KOPT-K1 (cell line): Measurements from ENCODE around the gene GCDH.

Experiments
- H3K27ac ChIP-seq: fragments of 200-600 bp; sonication (generic); 2 replicates; pipeline ENCODE4 v1.5.1; 2016; ENCODE audit warnings: antibody characterized with exemption, mild to moderate bottlenecking, low read depth, low read length; ENCODE audit not compliant: poor library complexity, severe bottlenecking
- H3K36me3 ChIP-seq: fragments of 200-600 bp; sonication (generic); 2 replicates; pipeline ENCODE4 v1.5.1; 2017; ENCODE audit warnings: antibody characterized with exemption, mild to moderate bottlenecking, low read length, moderate library complexity; ENCODE audit not compliant: insufficient read depth
- H3K9me3 ChIP-seq: fragments of 200-600 bp; sonication (generic); 2 replicates; pipeline ENCODE4 v1.5.1; 2017; ENCODE audit warnings: antibody characterized with exemption, low read length, mild to moderate bottlenecking; ENCODE audit not compliant: insufficient read depth, poor library complexity, severe bottlenecking

The GCDH gene

GRCh38 chr19:12937927-12938778 lies 47.2 kb downstream of the GCDH start, which contains the start of gene CALR:
CALR (plus strand) TSS chr19:12938609; CDS start chr19:12938680, 71 bp downstream.
- H3K36me3 ChIP-seq, result peaks cover 44% of the 10 kb centered on the region
- H3K9me3 ChIP-seq, result no peaks in the 10 kb centered on the region
- H3K27ac ChIP-seq, result peak within 1 kb of the TSS; percentile 99

GRCh38 chr19:12938779-12939601 lies 48.0 kb downstream of the GCDH start:
- Histone ChIP-seq H3K36me3 (peaks cover 53% of the 10 kb centered on the region), H3K27ac (peak overlapping the region; percentile 99), H3K9me3 (no peaks in the 10 kb centered on the region)

GRCh38 chr19:12939975-12940423 lies 49.0 kb downstream of the GCDH start:
- H3K9me3 ChIP-seq, result no peaks in the 10 kb centered on the region
- H3K36me3 ChIP-seq, result peaks cover 63% of the 10 kb centered on the region
- H3K27ac ChIP-seq, result peak overlapping the region; percentile 99

- H3K9me3 ChIP-seq, result no peaks in the 10 kb centered on the region
- peaks cover 66% of the 10 kb centered on the region for H3K36me3 ChIP-seq
- peak overlapping the region; percentile 99 for H3K27ac ChIP-seq
These were observed 49.9 kb downstream of the GCDH start for GRCh38 chr19:12940897-12941296.

- H3K9me3 ChIP-seq, result no peaks in the 10 kb centered on the region
These were observed 52.6 kb downstream of the GCDH start for GRCh38 chr19:12943437-12944044.

GRCh38 chr19:12944104-12944674 lies 53.2 kb downstream of the GCDH start:
- Histone ChIP-seq H3K36me3 (peaks cover 83% of the 10 kb centered on the region), H3K27ac (no peak overlapping the region), H3K9me3 (no peaks in the 10 kb centered on the region)

More at GRCh38 chr19:12943437-12944044, 52.6 kb downstream of the GCDH start:
- H3K36me3 ChIP-seq, result peaks cover 81% of the 10 kb centered on the region
- peak overlapping the region; percentile 21 for H3K27ac ChIP-seq

- no peaks in the 10 kb centered on the region for H3K9me3 ChIP-seq
- peak within 1 kb of the TSS; percentile 89 for H3K27ac ChIP-seq
- H3K36me3 ChIP-seq, result peaks cover 83% of the 10 kb centered on the region
These were observed 54.6 kb downstream of the GCDH start, which contains the start of gene RAD23A for GRCh38 chr19:12945479-12946091. RAD23A (plus strand) TSS chr19:12945862; CDS start chr19:12945949, 87 bp downstream.

GRCh38 chr19:12946092-12946721 lies 55.2 kb downstream of the GCDH start:
- Histone ChIP-seq H3K9me3 (no peaks in the 10 kb centered on the region), H3K36me3 (peaks cover 83% of the 10 kb centered on the region), H3K27ac (peak overlapping the region; percentile 89)

GRCh38 chr19:12946731-12947496 lies 56.0 kb downstream of the GCDH start:
- Histone ChIP-seq H3K36me3 (peaks cover 83% of the 10 kb centered on the region), H3K27ac (peak overlapping the region; percentile 89)

GRCh38 chr19:12947702-12948611 lies 57.0 kb downstream of the GCDH start:
- H3K36me3 ChIP-seq, result peaks cover 83% of the 10 kb centered on the region
- H3K9me3 ChIP-seq, result no peaks in the 10 kb centered on the region
- H3K27ac ChIP-seq, result no peak overlapping the region

More at GRCh38 chr19:12946731-12947496, 56.0 kb downstream of the GCDH start:
- no peaks in the 10 kb centered on the region for H3K9me3 ChIP-seq

- Histone ChIP-seq H3K36me3 (peaks cover 83% of the 10 kb centered on the region), H3K27ac (no peak overlapping the region), H3K9me3 (no peaks in the 10 kb centered on the region)
These were observed 57.8 kb downstream of the GCDH start for GRCh38 chr19:12948612-12949362.
